Mesothelial cell of epicardium (in vitro differentiated cells): Measurements from ENCODE around the gene ADH1C. TPM values are rescaled to one million over a fixed set of nuclear protein-coding genes. Genes with fewer than 3 reads are reported as not detected.
A peak's percentile ranks its signal among the peaks of the same experiment; 100 is the strongest.

ENCODE experiments used
- DNase-seq, 2 experiments: peaks; one replicate each; pipeline ENCODE4 v3.0.0; 2021; ENCODE audit warnings: low spot score in 2 of 2; ENCODE audit not compliant: unreplicated experiment in 2 of 2
- H3K27ac Mint-ChIP-seq: 2 replicates; pipeline ENCODE4 v1.8.0; 2021; ENCODE audit warnings: mixed read lengths
- H3K27me3 Mint-ChIP-seq: 2 replicates; pipeline ENCODE4 v1.8.0; 2021; ENCODE audit warnings: low read depth, mixed read lengths
- H3K36me3 Mint-ChIP-seq: 2 replicates; pipeline ENCODE4 v1.8.0; 2021; ENCODE audit warnings: mixed read lengths
- H3K4me1 Mint-ChIP-seq: 2 replicates; pipeline ENCODE4 v1.8.0; 2021; ENCODE audit warnings: mixed read lengths
- H3K4me3 Mint-ChIP-seq: 2 replicates; pipeline ENCODE4 v1.8.0; 2021; ENCODE audit warnings: mild to moderate bottlenecking, moderate library complexity, mixed read lengths
- H3K9me3 Mint-ChIP-seq: 2 replicates; pipeline ENCODE4 v1.8.0; 2021; ENCODE audit warnings: mixed read lengths
- CTCF ChIP-seq: fragments of 200-600 bp; sonication (generic); IDR thresholded peaks from one replicate; pipeline ENCODE4 v1.5.0; 2021; ENCODE audit warnings: antibody characterized with exemption; ENCODE audit not compliant: unreplicated experiment
- total RNA-seq: library from RNA; stranded (reverse); gene quantifications from 3 replicates; pipeline ENCODE4 v1.2.1, GENCODE V29; 2021

ADH1C gene
- total RNA-seq, 1 donor from 2014 or later, result 0.54 TPM

GRCh38 chr4:99390055-99390454, 37.5 kb upstream of the ADH1C start:
- Mint-ChIP-seq H3K9me3 (peaks cover 36% of the 10 kb centered on the region), H3K4me1 (peaks cover 1% of the 10 kb centered on the region), H3K4me3 (no peak overlapping the region), H3K27me3 (no peaks in the 10 kb centered on the region), H3K36me3 (no peaks in the 10 kb centered on the region), H3K27ac (no peak overlapping the region)
- TF ChIP-seq CTCF, result no peak
- DNase-seq, result no peak

GRCh38 chr4:99389606-99390005, 37.1 kb upstream of the ADH1C start:
- no peak for TF ChIP-seq CTCF
- H3K36me3 Mint-ChIP-seq, result no peaks in the 10 kb centered on the region
- DNase-seq, result no peak
- no peaks in the 10 kb centered on the region for H3K27me3 Mint-ChIP-seq
- H3K27ac Mint-ChIP-seq, result no peak overlapping the region
- H3K9me3 Mint-ChIP-seq, result peaks cover 36% of the 10 kb centered on the region
- no peak overlapping the region for H3K4me3 Mint-ChIP-seq
- no peaks in the 10 kb centered on the region for H3K4me1 Mint-ChIP-seq

- DNase-seq, result no peak
- peaks cover 6% of the 10 kb centered on the region for H3K4me1 Mint-ChIP-seq
- no peak for TF ChIP-seq CTCF
- no peaks in the 10 kb centered on the region for H3K36me3 Mint-ChIP-seq
- no peak overlapping the region for H3K4me3 Mint-ChIP-seq
- H3K9me3 Mint-ChIP-seq, result peaks cover 14% of the 10 kb centered on the region
- no peaks in the 10 kb centered on the region for H3K27me3 Mint-ChIP-seq
- peak overlapping the region; percentile 52 for H3K27ac Mint-ChIP-seq
Observed at GRCh38 chr4:99383833-99384392, 31.4 kb upstream of the ADH1C start.

- TF ChIP-seq CTCF, result no peak
- Mint-ChIP-seq H3K4me1 (peaks cover 6% of the 10 kb centered on the region), H3K4me3 (no peak overlapping the region), H3K27me3 (no peaks in the 10 kb centered on the region), H3K27ac (peak overlapping the region; percentile 52), H3K9me3 (peaks cover 9% of the 10 kb centered on the region), H3K36me3 (no peaks in the 10 kb centered on the region)
- no peak for DNase-seq
Observed at GRCh38 chr4:99383399-99383798, 30.9 kb upstream of the ADH1C start.

GRCh38 chr4:99382745-99383360, 30.3 kb upstream of the ADH1C start:
- DNase-seq, result no peak
- no peak overlapping the region for H3K4me3 Mint-ChIP-seq
- peak overlapping the region; percentile 3 for H3K27ac Mint-ChIP-seq
- no peaks in the 10 kb centered on the region for H3K27me3 Mint-ChIP-seq
- TF ChIP-seq CTCF, result no peak
- H3K9me3 Mint-ChIP-seq, result peaks cover 6% of the 10 kb centered on the region
- H3K4me1 Mint-ChIP-seq, result peaks cover 6% of the 10 kb centered on the region
- H3K36me3 Mint-ChIP-seq, result no peaks in the 10 kb centered on the region
